ENCODE results near the gene AKNA.

DNA sequence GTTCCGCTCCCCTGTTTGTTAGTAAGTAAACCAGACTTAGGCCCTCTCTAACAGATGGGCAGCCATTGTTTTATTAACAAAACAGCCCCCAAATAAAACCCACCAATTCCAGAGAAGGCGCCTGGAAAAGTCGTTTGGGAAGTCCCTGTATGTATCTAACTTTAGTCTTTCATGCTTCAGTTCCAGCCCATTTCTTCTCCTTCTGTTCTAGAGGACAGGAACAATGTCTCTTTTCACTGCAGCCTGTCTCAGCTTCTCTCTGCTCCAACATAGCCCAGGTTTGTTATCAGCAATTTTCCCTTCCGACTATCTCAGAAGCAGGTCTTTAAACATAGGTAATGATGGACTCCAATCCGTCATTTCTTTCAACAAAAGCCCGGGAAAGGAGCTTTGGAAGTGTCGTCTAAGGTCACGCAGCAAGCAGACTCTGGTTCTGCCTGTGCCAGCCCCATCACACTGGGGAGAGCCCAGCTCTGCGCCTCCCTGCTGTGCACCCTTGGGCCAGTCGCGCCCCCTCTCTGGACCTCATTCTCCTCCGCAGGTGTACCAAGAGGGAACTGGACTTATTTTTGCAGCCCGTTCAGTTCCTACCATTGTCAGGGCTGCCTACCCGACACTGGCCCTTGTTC is 9.6 kb upstream of the AKNA start:
- TF ChIP-seq, protein P1, sequence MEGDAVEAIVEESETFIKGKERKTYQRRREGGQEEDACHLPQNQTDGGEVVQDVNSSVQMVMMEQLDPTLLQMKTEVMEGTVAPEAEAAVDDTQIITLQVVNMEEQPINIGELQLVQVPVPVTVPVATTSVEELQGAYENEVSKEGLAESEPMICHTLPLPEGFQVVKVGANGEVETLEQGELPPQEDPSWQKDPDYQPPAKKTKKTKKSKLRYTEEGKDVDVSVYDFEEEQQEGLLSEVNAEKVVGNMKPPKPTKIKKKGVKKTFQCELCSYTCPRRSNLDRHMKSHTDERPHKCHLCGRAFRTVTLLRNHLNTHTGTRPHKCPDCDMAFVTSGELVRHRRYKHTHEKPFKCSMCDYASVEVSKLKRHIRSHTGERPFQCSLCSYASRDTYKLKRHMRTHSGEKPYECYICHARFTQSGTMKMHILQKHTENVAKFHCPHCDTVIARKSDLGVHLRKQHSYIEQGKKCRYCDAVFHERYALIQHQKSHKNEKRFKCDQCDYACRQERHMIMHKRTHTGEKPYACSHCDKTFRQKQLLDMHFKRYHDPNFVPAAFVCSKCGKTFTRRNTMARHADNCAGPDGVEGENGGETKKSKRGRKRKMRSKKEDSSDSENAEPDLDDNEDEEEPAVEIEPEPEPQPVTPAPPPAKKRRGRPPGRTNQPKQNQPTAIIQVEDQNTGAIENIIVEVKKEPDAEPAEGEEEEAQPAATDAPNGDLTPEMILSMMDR (IDR thresholded peaks at IDR 0.05) = no peak
- TF ChIP-seq MXI1 (IDR thresholded peaks at IDR 0.05; ENCODE audit: low read depth, low read length) = no peak
- no peak for TF ChIP-seq ZBTB33 (IDR thresholded peaks at IDR 0.05; ENCODE audit: borderline replicate concordance, low read depth)
- no peak for TF ChIP-seq POLR2AphosphoS5 (IDR thresholded peaks at IDR 0.05; ENCODE audit: low read depth, low read length)
- TF ChIP-seq, protein P2, sequence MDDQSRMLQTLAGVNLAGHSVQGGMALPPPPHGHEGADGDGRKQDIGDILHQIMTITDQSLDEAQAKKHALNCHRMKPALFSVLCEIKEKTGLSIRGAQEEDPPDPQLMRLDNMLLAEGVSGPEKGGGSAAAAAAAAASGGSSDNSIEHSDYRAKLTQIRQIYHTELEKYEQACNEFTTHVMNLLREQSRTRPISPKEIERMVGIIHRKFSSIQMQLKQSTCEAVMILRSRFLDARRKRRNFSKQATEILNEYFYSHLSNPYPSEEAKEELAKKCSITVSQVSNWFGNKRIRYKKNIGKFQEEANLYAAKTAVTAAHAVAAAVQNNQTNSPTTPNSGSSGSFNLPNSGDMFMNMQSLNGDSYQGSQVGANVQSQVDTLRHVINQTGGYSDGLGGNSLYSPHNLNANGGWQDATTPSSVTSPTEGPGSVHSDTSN (IDR thresholded peaks at IDR 0.05) = no peak
- no peak for TF ChIP-seq RFX5 (IDR thresholded peaks at IDR 0.05; ENCODE audit: low read length)
- TF ChIP-seq, protein P3, sequence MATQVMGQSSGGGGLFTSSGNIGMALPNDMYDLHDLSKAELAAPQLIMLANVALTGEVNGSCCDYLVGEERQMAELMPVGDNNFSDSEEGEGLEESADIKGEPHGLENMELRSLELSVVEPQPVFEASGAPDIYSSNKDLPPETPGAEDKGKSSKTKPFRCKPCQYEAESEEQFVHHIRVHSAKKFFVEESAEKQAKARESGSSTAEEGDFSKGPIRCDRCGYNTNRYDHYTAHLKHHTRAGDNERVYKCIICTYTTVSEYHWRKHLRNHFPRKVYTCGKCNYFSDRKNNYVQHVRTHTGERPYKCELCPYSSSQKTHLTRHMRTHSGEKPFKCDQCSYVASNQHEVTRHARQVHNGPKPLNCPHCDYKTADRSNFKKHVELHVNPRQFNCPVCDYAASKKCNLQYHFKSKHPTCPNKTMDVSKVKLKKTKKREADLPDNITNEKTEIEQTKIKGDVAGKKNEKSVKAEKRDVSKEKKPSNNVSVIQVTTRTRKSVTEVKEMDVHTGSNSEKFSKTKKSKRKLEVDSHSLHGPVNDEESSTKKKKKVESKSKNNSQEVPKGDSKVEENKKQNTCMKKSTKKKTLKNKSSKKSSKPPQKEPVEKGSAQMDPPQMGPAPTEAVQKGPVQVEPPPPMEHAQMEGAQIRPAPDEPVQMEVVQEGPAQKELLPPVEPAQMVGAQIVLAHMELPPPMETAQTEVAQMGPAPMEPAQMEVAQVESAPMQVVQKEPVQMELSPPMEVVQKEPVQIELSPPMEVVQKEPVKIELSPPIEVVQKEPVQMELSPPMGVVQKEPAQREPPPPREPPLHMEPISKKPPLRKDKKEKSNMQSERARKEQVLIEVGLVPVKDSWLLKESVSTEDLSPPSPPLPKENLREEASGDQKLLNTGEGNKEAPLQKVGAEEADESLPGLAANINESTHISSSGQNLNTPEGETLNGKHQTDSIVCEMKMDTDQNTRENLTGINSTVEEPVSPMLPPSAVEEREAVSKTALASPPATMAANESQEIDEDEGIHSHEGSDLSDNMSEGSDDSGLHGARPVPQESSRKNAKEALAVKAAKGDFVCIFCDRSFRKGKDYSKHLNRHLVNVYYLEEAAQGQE (IDR thresholded peaks at IDR 0.05; ENCODE audit: low read depth, low read length) = no peak
- TF ChIP-seq YY1 (IDR thresholded peaks at IDR 0.05; ENCODE audit: low read depth) = no peak
- no peak for TF ChIP-seq JUND (IDR thresholded peaks at IDR 0.05)
- no peak for TF ChIP-seq RAD21 (IDR thresholded peaks at IDR 0.05; ENCODE audit: low read length)
